OCI-LY1 (cell line): ENCODE measurements around the gene JMJD8.

Source experiments
- H2AFZ ChIP-seq: fragments of 200-600 bp; sonication (generic), shearing (Covaris generic); 2 replicates; pipeline ENCODE4 v1.6.0; 2014; ENCODE audit warnings: antibody characterized with exemption, mild to moderate bottlenecking, low read length
- H3F3A ChIP-seq: fragments of 200-600 bp; sonication (generic), shearing (Covaris generic); 2 replicates; pipeline ENCODE4 v1.6.0; 2014; ENCODE audit warnings: mild to moderate bottlenecking, antibody characterized with exemption, low read length, moderate library complexity; ENCODE audit not compliant: insufficient read depth
- H3K27ac ChIP-seq: fragments of 200-600 bp; sonication (generic); 2 replicates; pipeline ENCODE4 v1.5.1; 2014; ENCODE audit warnings: low read length, mixed run types, mild to moderate bottlenecking, low read depth; ENCODE audit not compliant: poor library complexity, severe bottlenecking
- H3K27me3 ChIP-seq: fragments of 200-600 bp; sonication (generic); 2 replicates; pipeline ENCODE4 v1.6.0; 2014; ENCODE audit warnings: antibody characterized with exemption, mild to moderate bottlenecking, low read length, moderate library complexity; ENCODE audit not compliant: insufficient read depth
- H3K36me3 ChIP-seq: fragments of 200-600 bp; sonication (generic); 2 replicates; pipeline ENCODE4 v1.6.1; 2014; ENCODE audit warnings: mild to moderate bottlenecking, antibody characterized with exemption, low read length, moderate library complexity, mixed read lengths; ENCODE audit not compliant: insufficient read depth
- H3K4me1 ChIP-seq: fragments of 200-600 bp; sonication (generic); 2 replicates; pipeline ENCODE4 v1.5.1; 2014; ENCODE audit warnings: mild to moderate bottlenecking, low read length, moderate library complexity; ENCODE audit not compliant: insufficient read depth, severe bottlenecking
- H3K4me2 ChIP-seq: fragments of 200-600 bp; sonication (generic), shearing (Covaris generic); 2 replicates; pipeline ENCODE4 v1.6.1; 2014; ENCODE audit warnings: low read length
- H3K4me3 ChIP-seq: fragments of 200-600 bp; sonication (generic); 2 replicates; pipeline ENCODE4 v1.5.1; 2014; ENCODE audit warnings: low read length, low read depth, mild to moderate bottlenecking, mixed read lengths; ENCODE audit not compliant: poor library complexity, severe bottlenecking
- H3K79me2 ChIP-seq: fragments of 200-600 bp; shearing (Covaris generic); 2 replicates; pipeline ENCODE4 v1.6.1; 2016; ENCODE audit warnings: mixed run types, low read length, mixed read lengths; ENCODE audit not compliant: insufficient read depth
- H3K9ac ChIP-seq: fragments of 200-600 bp; sonication (generic), shearing (Covaris generic); 2 replicates; pipeline ENCODE4 v1.6.1; 2014; ENCODE audit warnings: mild to moderate bottlenecking, low read length, mixed read lengths
- H3K9me2 ChIP-seq: fragments of 200-600 bp; sonication (generic), shearing (Covaris generic); 2 replicates; pipeline ENCODE4 v1.6.1; 2014; ENCODE audit warnings: low read depth, mild to moderate bottlenecking, low read length, mixed read lengths
- H3K9me3 ChIP-seq: fragments of 200-600 bp; shearing (Covaris generic); 2 replicates; pipeline ENCODE4 v1.6.1; 2014; ENCODE audit warnings: low read length, mixed read lengths
- H4K20me1 ChIP-seq: fragments of 200-600 bp; sonication (generic), shearing (Covaris generic); 2 replicates; pipeline ENCODE4 v1.6.0; 2016; ENCODE audit warnings: mild to moderate bottlenecking, low read length; ENCODE audit not compliant: insufficient read depth
- CTCF ChIP-seq: fragments of 200-600 bp; sonication (generic), shearing (Covaris generic); IDR thresholded peaks from 2 replicates; pipeline ENCODE4 v1.5.1; 2017; ENCODE audit warnings: mild to moderate bottlenecking, antibody characterized with exemption, low read length, moderate library complexity, mixed read lengths
- EZH2 ChIP-seq: fragments of 200-600 bp; sonication (generic), shearing (Covaris generic); IDR thresholded peaks from 2 replicates; pipeline ENCODE4 v1.8.0; 2017; ENCODE audit warnings: borderline replicate concordance, mixed run types, mild to moderate bottlenecking, antibody characterized with exemption, low read length, moderate library complexity, mixed read lengths

Gene JMJD8

GRCh38 chr16:685967-686366 lies 1.8 kb upstream of the JMJD8 start:
- H3K4me1 ChIP-seq = peaks cover 58% of the 10 kb centered on the region
- no peak overlapping the region for H3K27ac ChIP-seq

GRCh38 chr16:684961-685696 lies 995 bp upstream of the JMJD8 start:
- no peak for TF ChIP-seq EZH2
- TF ChIP-seq CTCF = no peak
- Histone ChIP-seq H3K9me2 (no peaks in the 10 kb centered on the region), H3K36me3 (peaks cover 38% of the 10 kb centered on the region), H3K27me3 (no peaks in the 10 kb centered on the region), H3K4me2 (peak overlapping the region; percentile 98; the same call in 1 of the 2 replicates), H3K9ac (no peak overlapping the region), H3K4me1 (peaks cover 56% of the 10 kb centered on the region), H3K4me3 (peak overlapping the region; percentile 86), H3K9me3 (no peaks in the 10 kb centered on the region), H3K27ac (peak overlapping the region; percentile 23), H3K79me2 (0 out of 2 replicates have a peak, but pooled peaks cover 8% of the 10 kb centered on the region), H2AFZ (no peak overlapping the region), H4K20me1 (no peaks in the 10 kb centered on the region), H3F3A (no peaks in the 10 kb centered on the region)

More at GRCh38 chr16:685967-686366, 1.8 kb upstream of the JMJD8 start:
- Histone ChIP-seq H4K20me1 (no peaks in the 10 kb centered on the region), H3F3A (no peaks in the 10 kb centered on the region), H3K9me2 (no peaks in the 10 kb centered on the region), H3K36me3 (peaks cover 38% of the 10 kb centered on the region), H3K27me3 (no peaks in the 10 kb centered on the region), H3K9me3 (no peaks in the 10 kb centered on the region), H2AFZ (no peak overlapping the region), H3K79me2 (0 out of 2 replicates have a peak, but pooled peaks cover 5% of the 10 kb centered on the region), H3K9ac (no peak overlapping the region), H3K4me2 (no peak overlapping the region), H3K4me3 (no peak overlapping the region)
- no peak for TF ChIP-seq EZH2
- TF ChIP-seq CTCF = peak; percentile 22; the same call in 1 of the 2 replicates

GRCh38 chr16:683396-684070 lies 601 bp downstream of the JMJD8 start:
- Histone ChIP-seq H3K27me3 (no peaks in the 10 kb centered on the region), H3K36me3 (peaks cover 38% of the 10 kb centered on the region), H3K27ac (peak overlapping the region; percentile 7), H3K9me2 (no peaks in the 10 kb centered on the region), H3K9me3 (no peaks in the 10 kb centered on the region), H3K79me2 (0 out of 2 replicates have a peak, but pooled peaks cover 8% of the 10 kb centered on the region), H3K4me2 (peak overlapping the region; percentile 98), H4K20me1 (no peaks in the 10 kb centered on the region), H2AFZ (no peak overlapping the region), H3K4me3 (peak overlapping the region; percentile 86), H3K4me1 (peaks cover 46% of the 10 kb centered on the region), H3F3A (no peaks in the 10 kb centered on the region), H3K9ac (peak overlapping the region; percentile 82)
- TF ChIP-seq EZH2 (no peak), CTCF (no peak)
